GM18907 (cell line): ENCODE measurements around the gene SRL.

ENCODE experiments used
- ATAC-seq: cut with Tn5 transposase; IDR thresholded peaks from one replicate; pipeline ENCODE4 v1.9.1; 2021; ENCODE audit warnings: mild to moderate bottlenecking, moderate library complexity; ENCODE audit not compliant: unreplicated experiment

The SRL gene

GRCh38 chr16:4241928-4242283 is at the start of gene SRL:
Gene SRL, minus strand, starts transcription at chr16:4242080. Its CDS starts 13 bp downstream, at chr16:4242067.
- no peak for ATAC-seq

GRCh38 chr16:4290236-4290830 is 48.5 kb upstream of the SRL start:
- ATAC-seq = no peak

- peak; percentile 80 for ATAC-seq
Measured at GRCh38 chr16:4288148-4288921, 46.5 kb upstream of the SRL start.

GRCh38 chr16:4285167-4285566 is 43.3 kb upstream of the SRL start:
- ATAC-seq = no peak

- no peak for ATAC-seq
Measured at GRCh38 chr16:4283939-4284338, 42.1 kb upstream of the SRL start.

- no peak for ATAC-seq
Measured at GRCh38 chr16:4283441-4283840, 41.6 kb upstream of the SRL start.

GRCh38 chr16:4280625-4281024 is 38.7 kb upstream of the SRL start:
- ATAC-seq = no peak

GRCh38 chr16:4277987-4278513 is 36.2 kb upstream of the SRL start:
- no peak for ATAC-seq

- no peak for ATAC-seq
Measured at GRCh38 chr16:4275861-4276260, 34.0 kb upstream of the SRL start.

GRCh38 chr16:4273858-4274311 is 32.0 kb upstream of the SRL start:
- no peak for ATAC-seq

- peak; percentile 18 for ATAC-seq
Measured at GRCh38 chr16:4272114-4272956, 30.5 kb upstream of the SRL start.

GRCh38 chr16:4271176-4272113 is 29.6 kb upstream of the SRL start:
- ATAC-seq = peak; percentile 69

- no peak for ATAC-seq
Measured at GRCh38 chr16:4270595-4270994, 28.7 kb upstream of the SRL start.

GRCh38 chr16:4270091-4270490 is 28.2 kb upstream of the SRL start:
- ATAC-seq = no peak

GRCh38 chr16:4266372-4266771 is 24.5 kb upstream of the SRL start:
- ATAC-seq = no peak

GRCh38 chr16:4265676-4266075 is 23.8 kb upstream of the SRL start:
- no peak for ATAC-seq

- ATAC-seq = no peak
Measured at GRCh38 chr16:4264546-4264945, 22.7 kb upstream of the SRL start.

- ATAC-seq = no peak
Measured at GRCh38 chr16:4263504-4264436, 21.9 kb upstream of the SRL start.

GRCh38 chr16:4262303-4262835 is 20.5 kb upstream of the SRL start:
- ATAC-seq = no peak
